Hematopoietic multipotent progenitor cell treated with erythropoietin and hydrocortisone succinate and interleukin-3 and kit ligand, for 6 days (in vitro differentiated cells): ENCODE data around the gene SEPTIN5.
"Not testable (repeated sequence)": the region's sequence is repeated elsewhere in the genome, so short reads cannot be mapped to it uniquely, and the experiment has no call there.

Source experiments
- DNase-seq: peaks from one replicate; pipeline ENCODE4 v3.0.0-alpha.2; 2015

The SEPTIN5 gene

DNA sequence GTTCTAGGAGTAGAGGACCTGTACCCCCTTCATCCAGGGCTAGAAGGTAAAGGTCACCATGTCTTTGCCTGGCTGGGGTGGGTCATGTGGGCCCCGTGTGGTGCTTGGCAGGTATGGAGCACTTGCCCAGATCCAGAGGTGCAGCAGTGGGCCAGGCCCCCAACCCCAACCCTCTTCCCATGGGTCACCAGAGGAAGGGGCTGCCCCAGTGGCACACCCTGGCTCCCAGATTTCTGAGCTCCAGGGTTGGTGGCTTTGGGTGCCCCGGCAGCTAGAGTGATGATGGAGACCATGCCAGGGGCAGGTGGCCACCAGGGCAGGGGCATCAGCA is 6.7 kb downstream of the SEPTIN5 start:
- no peak for DNase-seq

DNA sequence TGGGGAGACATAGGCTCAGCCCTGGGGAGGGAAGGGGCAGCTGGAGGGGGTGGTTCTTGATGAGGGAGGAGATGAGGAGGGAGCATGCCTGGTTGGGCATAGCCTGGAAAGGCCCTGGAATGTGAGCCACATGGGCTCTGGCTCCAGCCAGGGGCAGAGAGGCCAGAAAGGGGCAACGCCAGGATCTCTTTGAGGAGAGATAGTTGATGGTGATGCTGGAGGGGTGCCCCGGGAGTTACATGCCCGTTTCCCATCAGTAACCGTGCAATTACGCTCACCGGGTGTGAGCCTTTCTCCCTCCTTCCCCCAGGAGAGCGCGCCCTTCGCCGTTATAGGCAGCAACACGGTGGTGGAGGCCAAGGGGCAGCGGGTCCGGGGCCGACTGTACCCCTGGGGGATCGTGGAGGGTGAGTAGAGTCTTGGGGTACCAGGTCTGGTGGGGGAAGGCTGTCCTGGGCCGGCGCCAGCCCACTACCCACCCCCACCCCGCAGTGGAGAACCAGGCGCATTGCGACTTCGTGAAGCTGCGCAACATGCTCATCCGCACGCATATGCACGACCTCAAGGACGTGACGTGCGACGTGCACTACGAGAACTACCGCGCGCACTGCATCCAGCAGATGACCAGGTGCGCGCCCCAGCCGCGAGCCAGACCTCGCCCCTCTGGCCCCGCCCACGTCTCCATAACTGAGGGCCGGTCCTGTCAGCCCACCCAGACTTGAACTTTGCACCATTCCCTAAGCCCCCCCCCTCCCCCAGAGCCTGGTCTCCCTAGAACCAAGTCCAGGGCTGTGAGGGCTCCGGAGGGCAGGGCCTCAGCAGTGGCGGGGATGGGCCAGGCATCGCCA is 7.3 kb downstream of the SEPTIN5 start:
- DNase-seq, result no peak

DNA sequence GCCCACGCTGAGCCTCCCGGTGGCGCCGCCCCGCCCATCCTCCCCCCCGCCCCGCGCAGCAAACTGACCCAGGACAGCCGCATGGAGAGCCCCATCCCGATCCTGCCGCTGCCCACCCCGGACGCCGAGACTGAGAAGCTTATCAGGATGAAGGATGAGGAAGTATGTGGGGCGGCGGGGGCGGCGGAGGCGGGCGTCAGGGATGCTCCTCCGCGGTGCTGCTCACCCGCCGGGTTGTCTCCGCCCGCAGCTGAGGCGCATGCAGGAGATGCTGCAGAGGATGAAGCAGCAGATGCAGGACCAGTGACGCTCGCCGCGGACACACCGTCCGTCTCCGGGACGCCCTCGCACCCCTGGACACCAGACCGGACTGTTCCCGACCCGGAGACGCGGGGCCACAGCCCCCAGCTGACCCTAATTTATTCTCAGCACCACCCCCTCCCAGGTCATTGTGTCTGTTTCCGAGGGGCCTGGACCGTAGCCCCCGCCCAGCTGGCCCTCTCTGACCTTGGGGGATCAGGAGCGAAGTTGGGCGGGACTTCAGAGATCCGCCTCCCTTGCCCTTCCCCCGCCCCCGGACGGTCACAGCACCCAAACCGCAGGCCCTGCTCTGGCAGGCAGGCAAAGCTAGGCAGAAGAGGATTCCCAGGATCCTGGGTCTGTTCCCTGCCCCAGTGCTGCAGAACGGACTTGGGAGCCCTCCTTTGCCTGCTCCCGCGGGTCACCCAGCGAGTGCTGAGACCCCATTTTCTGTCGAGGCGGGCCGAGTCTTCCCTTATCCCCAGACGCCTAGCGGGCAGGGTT is 8.1 kb downstream of the SEPTIN5 start:
- peak; percentile 50 for DNase-seq

DNA sequence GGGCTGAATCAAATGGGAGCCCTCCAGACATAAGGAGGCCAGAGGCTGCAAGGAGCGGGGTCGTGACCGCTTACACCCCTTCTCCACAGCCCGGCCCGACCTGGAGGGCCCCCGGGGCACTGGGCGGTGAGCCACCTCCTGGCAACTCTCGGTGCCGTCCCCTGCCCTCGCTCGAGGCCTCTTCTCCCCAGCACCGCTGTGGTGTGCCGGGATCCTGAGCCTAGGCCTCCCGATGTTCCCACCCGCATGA is 8.6 kb downstream of the SEPTIN5 start:
- DNase-seq, result no peak

DNA sequence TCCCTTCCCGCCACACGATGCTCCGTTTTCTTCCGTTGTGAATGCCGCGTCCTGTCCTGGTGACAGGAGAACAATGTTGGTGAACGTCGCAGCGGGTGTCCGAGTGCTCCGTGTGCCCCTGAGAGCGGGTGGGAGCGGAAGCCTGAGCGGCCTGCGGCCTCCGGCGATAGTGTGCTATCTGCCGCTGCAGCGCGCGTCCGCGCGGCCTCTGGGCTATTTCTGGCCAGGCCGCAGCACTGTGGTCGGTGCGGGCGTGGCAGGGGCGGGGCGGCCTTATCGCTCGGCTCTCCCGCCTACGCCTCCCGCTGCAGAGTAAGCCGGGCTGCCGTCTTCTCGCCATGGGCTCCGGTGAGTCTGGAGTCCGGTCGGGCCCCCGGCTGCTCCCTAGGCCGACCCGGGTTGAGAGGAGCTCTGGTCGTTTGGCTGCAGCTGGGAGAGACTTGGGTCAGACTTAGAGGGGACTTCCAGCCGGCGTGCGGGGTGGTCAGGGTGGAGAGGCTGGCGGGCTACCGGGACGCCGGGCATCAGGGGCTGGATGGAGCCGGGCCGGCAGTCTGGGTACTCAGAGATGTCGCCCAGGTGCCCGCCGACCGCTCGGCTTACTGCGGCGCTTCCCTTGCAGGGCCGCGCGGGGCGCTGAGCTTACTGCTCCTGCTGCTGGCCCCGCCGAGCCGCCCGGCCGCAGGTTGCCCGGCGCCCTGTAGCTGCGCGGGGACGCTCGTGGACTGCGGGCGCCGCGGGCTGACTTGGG is 9.1 kb downstream of the SEPTIN5 start, which contains the start of gene GP1BB:
GP1BB (plus strand) TSS at position 308 of the 751 bp plus-strand sequence; CDS start at position 339, 31 bp downstream.
- DNase-seq, result peak; percentile 84

DNA sequence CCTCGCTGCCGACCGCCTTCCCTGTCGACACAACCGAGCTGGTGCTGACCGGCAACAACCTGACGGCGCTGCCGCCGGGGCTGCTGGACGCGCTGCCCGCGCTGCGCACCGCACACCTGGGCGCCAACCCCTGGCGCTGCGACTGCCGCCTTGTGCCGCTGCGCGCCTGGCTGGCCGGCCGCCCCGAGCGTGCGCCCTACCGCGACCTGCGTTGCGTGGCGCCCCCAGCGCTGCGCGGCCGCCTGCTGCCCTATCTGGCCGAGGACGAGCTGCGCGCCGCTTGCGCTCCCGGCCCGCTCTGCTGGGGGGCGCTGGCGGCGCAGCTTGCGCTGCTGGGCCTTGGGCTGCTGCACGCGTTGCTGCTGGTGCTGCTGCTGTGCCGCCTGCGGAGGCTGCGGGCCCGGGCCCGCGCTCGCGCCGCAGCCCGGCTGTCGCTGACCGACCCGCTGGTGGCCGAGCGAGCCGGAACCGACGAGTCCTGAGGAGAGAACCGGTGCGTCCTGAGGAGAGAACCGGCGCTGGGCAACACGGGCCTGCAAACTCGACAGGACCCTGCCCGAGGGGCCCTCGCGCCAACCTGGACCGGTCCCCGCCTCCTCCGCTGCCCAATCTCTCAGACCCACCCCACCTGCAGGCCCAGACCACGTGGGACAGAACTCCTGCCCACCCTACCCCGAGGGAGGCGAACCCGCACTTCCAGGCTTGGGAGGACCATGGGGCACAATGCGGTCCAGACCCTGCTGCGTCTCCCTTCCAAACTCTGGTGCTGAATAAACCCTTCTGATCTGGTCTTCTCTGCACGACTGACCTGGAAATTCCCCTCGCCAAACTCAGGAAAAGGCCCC is 9.9 kb downstream of the SEPTIN5 start:
- DNase-seq, result peak; percentile 77

DNA sequence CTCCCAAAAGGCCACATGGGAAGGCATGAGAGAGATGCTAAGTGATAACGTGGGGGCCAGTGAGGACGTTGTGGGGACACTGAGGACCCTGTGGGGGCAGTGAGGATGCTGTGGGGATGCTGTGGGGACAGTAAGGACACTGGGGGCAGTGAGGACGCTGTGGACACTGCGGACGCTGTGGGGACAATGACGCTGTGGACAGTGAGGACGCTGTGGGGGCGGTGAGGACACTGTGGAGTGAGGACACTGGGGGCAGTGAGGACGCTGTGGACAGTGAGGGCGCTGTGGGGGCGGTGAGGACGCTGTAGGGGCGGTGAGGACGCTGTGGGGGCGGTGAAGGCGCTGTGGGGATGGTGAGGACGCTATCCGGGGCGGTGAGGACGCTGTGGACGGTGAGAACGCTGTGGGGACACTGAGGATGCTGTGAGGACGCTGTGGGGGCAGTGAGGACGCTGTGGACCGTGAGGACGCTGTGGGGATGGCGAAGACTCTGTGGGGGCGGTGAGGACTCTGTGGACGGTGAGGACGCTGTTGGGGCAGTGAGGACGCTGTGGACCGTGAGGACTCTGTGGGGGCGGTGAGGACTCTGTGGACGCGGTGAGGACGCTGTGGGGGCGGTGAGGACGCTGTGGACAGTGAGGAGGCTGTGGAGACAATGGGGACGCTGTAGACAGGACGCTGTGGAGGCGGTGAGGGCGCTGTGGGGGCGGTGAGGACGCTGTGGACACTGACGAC is 10.8 kb downstream of the SEPTIN5 start:
- DNase-seq, result no peak

DNA sequence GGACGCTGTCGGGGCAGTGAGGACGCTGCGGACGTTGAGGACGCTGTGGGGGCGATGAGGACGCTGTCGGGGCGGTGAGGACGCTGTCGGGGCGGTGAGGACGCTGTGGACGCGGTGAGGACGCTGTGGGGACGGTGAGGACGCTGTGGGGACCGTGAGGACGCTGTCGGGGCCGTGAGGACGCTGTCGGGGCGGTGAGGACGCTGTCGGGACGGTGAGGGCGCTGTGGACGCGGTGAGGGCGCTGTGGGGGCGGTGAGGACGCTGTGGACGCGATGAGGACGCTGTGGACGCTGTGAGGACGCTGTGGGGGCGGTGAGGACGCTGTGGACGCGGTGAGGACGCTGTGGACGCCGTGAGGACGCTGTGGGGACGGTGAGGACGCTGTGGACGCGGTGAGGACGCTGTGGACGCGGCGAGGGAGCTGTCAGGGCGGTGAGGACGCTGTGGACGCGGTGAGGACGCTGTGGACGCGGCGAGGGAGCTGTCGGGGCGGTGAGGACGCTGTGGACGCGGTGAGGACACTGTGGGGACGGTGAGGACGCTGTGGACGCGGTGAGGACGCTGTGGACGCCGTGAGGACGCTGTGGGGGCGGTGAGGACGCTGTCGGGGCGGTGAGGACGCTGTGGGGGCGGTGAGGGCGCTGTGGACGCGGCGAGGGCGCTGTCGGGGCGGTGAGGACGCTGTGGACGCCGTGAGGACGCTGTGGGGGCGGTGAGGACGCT is 11.9 kb downstream of the SEPTIN5 start:
- not testable (repeated sequence) for DNase-seq

DNA sequence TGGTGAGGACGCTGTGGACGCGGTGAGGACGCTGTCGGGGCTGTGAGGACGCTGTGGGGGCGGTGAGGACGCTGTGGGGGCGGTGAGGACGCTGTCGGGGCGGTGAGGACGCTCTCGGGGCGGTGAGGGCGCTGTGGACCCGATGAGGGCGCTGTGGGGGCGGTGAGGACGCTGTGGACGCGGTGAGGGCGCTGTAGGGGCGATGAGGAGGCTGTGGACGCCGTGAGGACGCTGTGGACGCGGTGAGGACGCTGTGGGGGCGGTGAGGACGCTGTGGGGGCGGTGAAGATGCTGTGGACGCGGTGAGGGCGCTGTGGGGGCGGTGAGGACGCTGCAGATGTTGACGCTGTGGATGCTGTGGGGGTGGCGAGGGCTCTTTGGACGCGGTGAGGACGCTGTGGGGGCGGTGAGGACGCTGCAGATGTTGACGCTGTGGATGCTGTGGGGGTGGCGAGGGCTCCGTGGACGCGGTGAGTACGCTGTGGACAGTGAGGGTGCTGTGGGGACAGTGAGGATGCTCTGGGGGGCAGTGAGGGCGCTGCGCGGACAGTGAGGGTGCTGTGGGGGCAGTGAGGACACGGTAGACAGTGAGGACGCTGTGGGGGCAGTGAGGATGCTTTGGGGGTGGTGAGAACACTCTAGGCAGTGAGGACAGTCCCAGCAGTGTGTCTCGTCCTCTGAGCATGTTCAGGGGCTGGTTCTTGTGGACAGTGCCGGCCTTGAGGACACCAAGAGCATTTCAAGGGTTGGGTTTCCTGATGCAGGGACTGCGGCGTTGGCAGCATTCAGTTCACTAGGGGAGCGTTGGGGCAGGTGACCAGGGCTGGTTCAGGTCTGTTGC is 13.2 kb downstream of the SEPTIN5 start:
- DNase-seq, result no peak

DNA sequence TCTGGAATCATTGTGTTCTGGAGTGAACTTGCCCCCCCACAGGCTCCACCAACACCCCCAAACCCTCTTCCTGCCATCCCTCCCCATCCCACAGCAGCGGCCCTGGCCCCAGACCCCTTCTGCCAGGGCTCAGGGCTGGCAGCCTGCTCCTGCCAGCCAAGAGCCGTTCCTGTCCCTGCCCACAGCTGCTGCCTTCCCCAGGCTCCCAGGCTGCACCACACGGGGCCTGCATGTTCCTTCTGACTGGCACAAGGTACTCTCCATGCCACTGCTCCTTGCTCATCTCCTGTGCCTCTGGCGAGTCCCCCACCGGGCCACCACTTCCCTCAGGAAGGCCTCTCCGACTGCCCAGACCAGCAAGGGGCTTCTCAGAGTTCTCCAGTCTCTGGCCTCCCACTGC is 14.0 kb downstream of the SEPTIN5 start:
- no peak for DNase-seq

DNA sequence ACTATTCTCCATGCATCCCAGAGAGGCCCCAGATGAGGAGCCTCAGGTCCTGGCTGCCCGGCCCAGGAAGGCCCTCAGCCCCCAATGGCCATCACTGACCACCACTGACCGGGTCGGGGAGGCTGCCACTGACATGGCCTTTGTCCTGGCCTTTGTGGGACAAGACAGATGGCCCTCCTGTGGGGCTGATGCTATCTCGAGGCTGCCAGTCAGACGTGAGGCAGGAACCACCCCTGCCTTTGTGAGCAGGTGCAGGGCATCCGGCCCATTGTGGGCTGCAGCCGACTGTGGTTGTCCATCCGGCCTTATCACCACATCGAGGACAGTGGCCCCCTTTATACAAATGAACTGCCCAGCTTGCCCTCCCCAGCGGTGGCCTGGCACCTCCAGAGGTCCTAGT is 14.5 kb downstream of the SEPTIN5 start:
- DNase-seq, result no peak

DNA sequence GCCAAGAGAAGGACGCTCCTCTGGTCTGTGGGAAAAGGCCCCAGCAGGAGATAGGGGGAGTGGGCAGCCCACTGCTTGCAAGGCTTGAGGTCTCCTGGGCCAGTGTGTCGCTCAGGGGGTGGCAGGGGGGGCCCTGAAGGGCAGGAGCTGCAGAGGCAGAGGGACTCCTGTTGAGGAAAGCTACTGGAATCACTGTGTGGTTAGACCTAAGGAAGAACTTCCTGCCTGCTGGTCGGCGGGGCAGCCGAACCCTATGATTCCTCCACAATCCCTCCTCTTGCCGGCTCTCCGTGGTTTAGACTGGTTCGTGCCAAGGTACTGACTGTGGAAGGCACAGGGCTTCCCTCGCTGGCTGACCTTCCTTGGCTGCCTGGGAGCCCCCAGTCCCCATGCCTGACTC is 15.2 kb downstream of the SEPTIN5 start:
- no peak for DNase-seq

DNA sequence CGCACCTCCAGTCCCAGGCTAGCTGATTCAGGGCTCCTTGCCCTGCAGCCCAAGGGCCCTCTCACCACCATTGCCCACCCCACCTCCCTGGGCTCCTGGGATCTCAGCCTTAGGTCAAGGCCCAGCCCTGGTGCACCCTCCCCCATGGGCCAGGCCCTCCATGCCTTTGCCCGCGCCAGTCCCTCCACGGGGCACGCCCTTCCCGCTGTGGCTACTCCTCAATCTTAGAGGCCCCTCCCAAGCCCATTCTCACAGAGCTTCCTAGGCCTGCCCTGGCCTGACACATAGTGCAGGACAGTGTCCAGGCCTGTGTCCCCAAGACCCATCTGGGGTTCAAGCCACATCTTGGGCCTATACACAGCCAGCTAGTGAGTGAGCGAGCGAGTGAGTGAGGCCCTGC is 15.9 kb downstream of the SEPTIN5 start:
- DNase-seq, result peak; percentile 43

DNA sequence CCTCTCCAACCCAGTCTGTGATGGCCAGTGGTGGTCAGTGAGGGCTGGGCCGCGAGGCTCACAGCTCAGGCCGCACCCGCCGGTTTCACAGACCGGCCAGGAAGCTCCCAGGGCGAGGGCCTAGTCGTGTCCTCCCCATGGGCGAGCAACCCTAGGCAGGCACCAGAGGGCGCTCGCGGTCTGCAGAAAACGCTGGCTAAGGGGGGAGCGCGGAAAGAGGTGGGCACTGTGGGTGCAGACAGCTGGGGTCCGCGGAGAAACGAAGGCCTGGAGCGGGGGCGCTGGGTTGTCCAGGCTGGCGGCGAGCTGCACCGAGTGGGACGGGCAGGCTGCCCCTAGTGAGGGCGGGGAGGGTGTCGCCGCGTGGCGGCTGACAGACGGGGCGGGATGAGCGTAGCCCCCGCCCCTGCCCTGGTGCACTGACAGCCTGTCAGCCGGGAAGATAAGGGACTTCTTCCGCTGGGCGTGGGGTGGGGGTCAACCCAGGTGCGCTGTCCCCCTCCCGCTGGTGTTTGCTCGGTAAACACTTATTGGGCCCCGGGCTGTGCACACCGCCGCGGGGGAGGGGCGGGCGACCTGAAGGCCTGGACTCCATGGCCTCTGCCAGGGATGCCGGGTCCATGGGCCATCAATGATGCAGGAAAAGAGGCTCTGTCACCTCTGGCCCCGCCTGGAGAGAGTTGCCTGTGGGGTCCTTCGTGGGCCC is 16.5 kb downstream of the SEPTIN5 start:
- DNase-seq, result peak; percentile 88

DNA sequence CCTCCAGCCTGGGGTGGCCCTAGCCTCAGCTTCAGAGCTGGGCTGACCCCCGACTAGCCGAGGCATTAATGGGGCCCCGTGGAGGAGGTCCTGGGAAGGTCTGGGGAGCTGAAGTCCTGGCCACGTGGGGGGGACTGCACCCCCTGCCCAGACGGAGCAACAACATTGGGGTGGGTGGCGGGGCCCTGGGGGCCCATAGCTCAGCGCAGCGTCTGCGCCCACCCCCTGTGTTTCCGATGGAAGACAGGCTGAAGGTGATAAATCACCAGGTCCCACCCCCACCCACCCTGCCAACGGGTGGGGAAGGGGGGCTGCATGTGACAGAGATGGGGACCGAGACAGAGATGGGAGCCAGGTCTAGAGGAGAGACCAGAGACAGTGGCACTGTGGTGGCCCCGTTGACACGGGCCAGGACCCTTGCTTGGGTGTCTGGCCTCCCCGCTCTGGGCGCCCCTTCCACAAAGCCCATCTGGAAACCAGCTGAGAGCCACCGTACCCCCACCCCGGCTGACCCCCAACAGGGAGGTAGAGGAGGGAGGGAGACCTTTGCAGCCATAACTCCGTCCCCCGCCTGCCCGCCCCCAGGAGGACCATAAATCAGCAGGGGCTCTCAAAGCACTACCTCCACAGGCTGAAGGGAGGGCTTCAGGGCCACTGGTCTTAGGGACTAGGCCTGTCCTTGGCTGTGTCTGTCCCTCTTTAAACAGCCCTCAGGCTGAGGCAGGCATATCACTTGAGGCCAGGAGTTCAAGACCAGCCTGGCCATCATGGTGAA is 17.2 kb downstream of the SEPTIN5 start:
- no peak for DNase-seq

DNA sequence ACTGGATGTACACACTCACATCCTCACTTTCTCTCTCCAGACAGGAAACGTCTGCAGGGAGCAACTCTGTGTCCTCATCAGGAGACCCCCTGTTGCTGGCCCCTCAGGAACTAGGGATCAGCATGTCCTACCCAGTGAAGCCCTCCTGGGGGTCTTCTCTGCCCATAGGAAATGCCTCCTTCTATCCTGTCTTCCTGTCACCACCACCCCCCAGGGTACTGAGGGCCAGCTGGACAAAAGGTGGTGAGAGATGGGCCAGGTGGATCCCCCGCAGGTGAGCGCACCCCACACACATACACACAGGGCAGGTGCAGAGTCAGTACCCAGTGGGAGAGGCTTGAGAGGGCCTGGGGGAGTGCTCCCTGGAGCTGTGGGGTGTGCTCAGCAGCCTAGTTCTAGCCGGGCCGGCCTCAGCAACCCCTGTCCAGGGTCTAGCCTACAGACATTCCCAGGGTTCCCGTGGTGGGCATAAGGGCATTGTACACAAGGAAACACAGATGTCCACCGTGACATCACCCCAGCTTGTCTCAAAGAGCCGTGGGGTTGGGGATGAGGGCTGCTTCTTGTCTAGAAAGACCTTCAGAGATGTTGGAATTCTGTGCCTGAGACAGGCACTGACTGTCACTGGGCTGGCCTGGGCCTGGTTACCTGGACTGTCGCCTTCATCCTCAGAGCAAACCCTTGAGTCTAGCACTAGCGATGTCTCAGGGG is 18.3 kb downstream of the SEPTIN5 start:
- DNase-seq, result no peak

DNA sequence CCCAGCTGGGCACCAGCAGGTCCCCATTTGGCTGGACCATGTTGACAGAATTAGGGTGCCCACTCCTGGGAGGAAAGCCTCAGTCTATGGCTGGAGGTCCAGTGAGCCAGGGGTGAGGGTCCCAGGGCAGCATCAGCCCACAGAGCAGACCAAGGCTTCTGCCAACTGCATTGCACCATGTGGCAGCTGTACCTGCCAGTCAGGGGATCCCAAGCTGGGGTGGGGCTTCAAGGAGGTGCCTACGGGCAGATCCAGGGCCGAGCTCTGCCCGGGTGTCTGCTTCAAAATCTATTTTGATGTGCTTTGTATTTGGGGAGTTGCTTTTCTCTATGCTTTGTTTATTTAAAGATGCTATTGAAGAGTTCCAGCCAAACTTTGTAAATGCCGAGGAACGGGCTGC is 19.5 kb downstream of the SEPTIN5 start:
- DNase-seq, result no peak

DNA sequence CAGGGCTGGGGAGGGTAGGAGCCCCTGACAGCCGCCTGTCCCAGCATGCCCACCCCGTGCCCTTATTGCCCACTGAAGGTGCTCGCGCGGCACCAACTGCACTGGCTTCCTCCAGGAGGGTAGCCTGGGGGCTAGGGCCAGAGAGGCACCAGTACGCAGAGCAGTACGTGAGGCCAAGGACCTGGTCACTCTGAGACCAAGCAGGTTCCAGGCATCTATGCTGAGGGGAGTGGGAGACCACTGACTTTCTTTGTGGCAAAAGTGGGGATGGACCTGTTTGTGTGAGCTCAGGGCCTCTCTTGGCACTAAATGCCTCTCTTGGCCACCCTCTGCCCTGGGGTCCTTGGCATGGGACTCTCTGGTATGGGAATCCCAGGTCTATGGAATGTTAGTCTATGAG is 19.9 kb downstream of the SEPTIN5 start:
- DNase-seq, result no peak
